IMR-90 (cell line): ENCODE measurements around the gene CALR. TPM values are rescaled to one million over a fixed set of nuclear protein-coding genes. Genes with fewer than 3 reads are reported as not detected.

Experiments used
- ATAC-seq: fragments of 200-7000 bp; cut with Tn5 transposase; 2 replicates; pipeline ENCODE4 v1.9.1; 2020; ENCODE audit warnings: low read depth, mild to moderate bottlenecking, moderate library complexity
- BruUV-seq: library from RNA; stranded (reverse); fragments of 400-500 nt; replicated peaks from 2 replicates; lab custom pipeline; 2021; lab: Mats Ljungman, UMichigan
- CTCF ChIA-PET: fragments of 300-600 bp; formaldehyde crosslinking; extraction: SDS; loops from one replicate; lab custom pipeline; 2021; ENCODE audit warnings: antibody characterized with exemption; lab: Yijun Ruan, JAX
- POLR2A ChIA-PET: fragments of 300-600 bp; sonication (Branson Sonifier 250); formaldehyde crosslinking; loops from one replicate; lab custom pipeline; 2022; ENCODE audit warnings: antibody characterized with exemption; ENCODE audit not compliant: unreplicated experiment; lab: Charles Lee
- DNase-seq: peaks from one replicate; pipeline ENCODE4 v3.0.0; 2013
- H2AFZ ChIP-seq: replicated peaks from 2 replicates; pipeline ENCODE3; 2013; ENCODE audit warnings: low read length, mild to moderate bottlenecking; ENCODE audit not compliant: poor library complexity
- H2AK5ac ChIP-seq: 2 replicates; pipeline ENCODE4 v1.6.1; 2013; ENCODE audit warnings: low read depth, low read length, inconsistent platforms
- H2AK9ac ChIP-seq: replicated peaks from 2 replicates; pipeline ENCODE3; 2013; ENCODE audit warnings: mild to moderate bottlenecking, low read depth, low read length, moderate library complexity; ENCODE audit not compliant: poor library complexity
- H2BK120ac ChIP-seq: 2 replicates; pipeline ENCODE4 v1.6.1; 2013; ENCODE audit warnings: low read depth, low read length, inconsistent platforms
- H2BK15ac ChIP-seq: 3 replicates; pipeline ENCODE4 v1.6.1; 2013; ENCODE audit warnings: low read depth, low read length, inconsistent platforms
- H2BK20ac ChIP-seq: 2 replicates; pipeline ENCODE4 v1.6.1; 2013; ENCODE audit warnings: low read depth, mild to moderate bottlenecking, inconsistent platforms, low read length, moderate library complexity
- H2BK5ac ChIP-seq: 2 replicates; pipeline ENCODE4 v1.6.1; 2013; ENCODE audit warnings: mild to moderate bottlenecking, low read depth, low read length, inconsistent platforms; ENCODE audit not compliant: poor library complexity, severe bottlenecking
- H3K14ac ChIP-seq: replicated peaks from 2 replicates; pipeline ENCODE4 v1.6.1; 2013; ENCODE audit warnings: low read depth, low read length, inconsistent platforms
- H3K18ac ChIP-seq: 2 replicates; pipeline ENCODE4 v1.6.1; 2013; ENCODE audit warnings: low read depth, low read length, control low read depth
- H3K23ac ChIP-seq: 2 replicates; pipeline ENCODE4 v1.6.1; 2013; ENCODE audit warnings: low read depth, low read length, inconsistent platforms
- H3K27ac ChIP-seq: 2 replicates; pipeline ENCODE4 v1.5.1; 2013; ENCODE audit warnings: mild to moderate bottlenecking, control low read depth, low read length; ENCODE audit not compliant: insufficient read depth
- H3K27me3 ChIP-seq: 2 replicates; pipeline ENCODE4 v1.6.1; 2013; ENCODE audit warnings: low read length; ENCODE audit not compliant: control insufficient read depth, insufficient read depth
- H3K36me3 ChIP-seq: 2 replicates; pipeline ENCODE4 v1.6.1; 2013; ENCODE audit warnings: low read length, mixed read lengths; ENCODE audit not compliant: control insufficient read depth, insufficient read depth
- H3K4ac ChIP-seq: 2 replicates; pipeline ENCODE4 v1.6.1; 2013; ENCODE audit warnings: low read depth, low read length, inconsistent platforms
- H3K4me1 ChIP-seq: 2 replicates; pipeline ENCODE4 v1.6.1; 2013; ENCODE audit warnings: low read length, mixed read lengths; ENCODE audit not compliant: control insufficient read depth, insufficient read depth
- H3K4me2 ChIP-seq: 2 replicates; pipeline ENCODE4 v1.6.1; 2013; ENCODE audit warnings: low read depth, mild to moderate bottlenecking, control low read depth, low read length, moderate library complexity
- H3K4me3 ChIP-seq: 2 replicates; pipeline ENCODE4 v1.5.1; 2013; ENCODE audit warnings: low read depth, mild to moderate bottlenecking, control low read depth, low read length, moderate library complexity; ENCODE audit not compliant: insufficient read depth
- H3K56ac ChIP-seq: 2 replicates; pipeline ENCODE4 v1.6.1; 2013; ENCODE audit warnings: low read length, inconsistent platforms; ENCODE audit not compliant: insufficient read depth; ENCODE audit errors: extremely low read depth
- H3K79me1 ChIP-seq, 2 experiments: 2 replicates each; pipeline ENCODE4 v1.6.1; 2013; ENCODE audit warnings: low read length in 2 of 2, inconsistent platforms in 1 of 2, low read depth in 1 of 2
- H3K9ac ChIP-seq: 2 replicates; pipeline ENCODE4 v1.6.1; 2013; ENCODE audit warnings: low read depth, low read length, control low read depth
- H3K9me1 ChIP-seq: 2 replicates; pipeline ENCODE4 v1.6.1; 2013; ENCODE audit warnings: low read length, inconsistent platforms; ENCODE audit not compliant: insufficient read depth
- H3K9me3 ChIP-seq: 2 replicates; pipeline ENCODE4 v1.6.1; 2013; ENCODE audit warnings: low read length; ENCODE audit not compliant: control insufficient read depth, insufficient read depth
- H4K20me1 ChIP-seq: 2 replicates; pipeline ENCODE4 v1.6.1; 2013; ENCODE audit warnings: low read length, inconsistent platforms; ENCODE audit not compliant: insufficient read depth
- H4K5ac ChIP-seq: 2 replicates; pipeline ENCODE4 v1.6.1; 2013; ENCODE audit warnings: mild to moderate bottlenecking, low read depth, low read length, control low read depth
- H4K8ac ChIP-seq, 2 experiments: 2 replicates each; pipeline ENCODE4 v1.6.1; 2013; ENCODE audit warnings: low read depth in 2 of 2, low read length in 2 of 2, control low read depth in 1 of 2, inconsistent platforms in 1 of 2
- H4K91ac ChIP-seq: 2 replicates; pipeline ENCODE4 v1.6.1; 2013; ENCODE audit warnings: low read depth, low read length, inconsistent platforms; ENCODE audit not compliant: insufficient read depth
- BHLHE40 ChIP-seq: fragments of 150-350 bp; IDR thresholded peaks from 2 replicates; pipeline ENCODE4 v1.6.1; 2016; ENCODE audit warnings: mild to moderate bottlenecking, low read depth, low read length
- CEBPB ChIP-seq: IDR thresholded peaks from 2 replicates; pipeline ENCODE4 v1.6.1; 2012; ENCODE audit warnings: low read depth, low read length, improper control_type of control experiment
- CHD1 ChIP-seq: IDR thresholded peaks from 2 replicates; pipeline ENCODE4 v1.6.1; 2012; ENCODE audit warnings: low read depth, low read length, improper control_type of control experiment
- CTCF ChIP-seq: conservative IDR thresholded peaks from 2 replicates; pipeline ENCODE4 v1.5.1; 2012; ENCODE audit warnings: mild to moderate bottlenecking, low read depth, low read length, improper control_type of control experiment
- ELK1 ChIP-seq: fragments of 150-350 bp; IDR thresholded peaks from 2 replicates; pipeline ENCODE4 v1.6.1; 2016; ENCODE audit warnings: low read depth, mild to moderate bottlenecking, low read length, moderate library complexity, borderline replicate concordance
- FOS ChIP-seq: fragments of 150-350 bp; IDR thresholded peaks from 2 replicates; pipeline ENCODE4 v1.6.1; 2016; ENCODE audit warnings: low read depth, low read length
- MAFK ChIP-seq: IDR thresholded peaks from 2 replicates; pipeline ENCODE4 v1.6.1; 2012; ENCODE audit warnings: low read depth, low read length, improper control_type of control experiment
- MAZ ChIP-seq: IDR thresholded peaks from 2 replicates; pipeline ENCODE4 v1.6.1; 2012; ENCODE audit warnings: low read depth, mild to moderate bottlenecking, low read length, improper control_type of control experiment, moderate library complexity, borderline replicate concordance
- MXI1 ChIP-seq: IDR thresholded peaks from 2 replicates; pipeline ENCODE4 v1.6.1; 2012; ENCODE audit warnings: low read depth, mild to moderate bottlenecking, low read length, moderate library complexity, borderline replicate concordance
- NFE2L2 ChIP-seq: fragments of 150-350 bp; IDR thresholded peaks from 2 replicates; pipeline ENCODE4 v1.6.1; 2016; ENCODE audit warnings: low read depth, mild to moderate bottlenecking, low read length
- POLR2A ChIP-seq: IDR thresholded peaks from 2 replicates; pipeline ENCODE4 v1.6.1; 2012; ENCODE audit warnings: mild to moderate bottlenecking, low read depth, low read length
- RAD21 ChIP-seq: IDR thresholded peaks from 2 replicates; pipeline ENCODE4 v1.6.1; 2012; ENCODE audit warnings: low read length, improper control_type of control experiment
- RCOR1 ChIP-seq: IDR thresholded peaks from 2 replicates; pipeline ENCODE4 v1.6.1; 2012; ENCODE audit warnings: mild to moderate bottlenecking, low read length, improper control_type of control experiment; ENCODE audit not compliant: insufficient replicate concordance
- RFX5 ChIP-seq: IDR thresholded peaks from 2 replicates; pipeline ENCODE4 v1.8.0; 2012; ENCODE audit warnings: low read depth, mild to moderate bottlenecking, low read length, moderate library complexity
- SMC3 ChIP-seq: fragments of 150-350 bp; IDR thresholded peaks from 2 replicates; pipeline ENCODE4 v1.6.1; 2016; ENCODE audit warnings: low read depth, mild to moderate bottlenecking, antibody characterized with exemption, low read length, moderate library complexity
- USF2 ChIP-seq: fragments of 150-350 bp; IDR thresholded peaks from 2 replicates; pipeline ENCODE4 v1.6.1; 2017; ENCODE audit warnings: mild to moderate bottlenecking, antibody characterized with exemption, low read length, low read depth
- WGBS, 2 experiments: methylation state at CpG; one replicate each; pipeline versions ENCODE4 v1.1.5 to v1.1.7; 2013; ENCODE audit warnings: missing lambda C conversion rate in 2 of 2; ENCODE audit not compliant: insufficient read length in 1 of 2; ENCODE audit errors: extremely low coverage in 2 of 2; 5-methylcytosine and 5-hydroxymethylcytosine counted together
- dilution Hi-C: fragments of 300-500 bp; cut with HindIII; formaldehyde crosslinking; loops from one replicate; pipeline ENCODE4 v1.14.3; 2018; ENCODE audit warnings: low sequenced_read_pairs; ENCODE audit not compliant: unreplicated experiment
- in situ Hi-C: fragments of 300-500 bp; cut with MboI; formaldehyde crosslinking; loops from 3 replicates; pipeline ENCODE4 v1.14.3; 2019; ENCODE audit warnings: low sequenced_read_pairs, inconsistent platforms, mixed read lengths
- intact Hi-C: fragments of 100-400 bp; cut with micrococcal nuclease; formaldehyde crosslinking; loops from 2 replicates; pipeline ENCODE4 v1.10.0; 2022
- polyA plus RNA-seq, 3 experiments: library from polyadenylated mRNA; depleted of rRNA; stranded (reverse); fragments of >200 nt; gene quantifications; 2 replicates each; pipeline ENCODE4 v1.2.3, GENCODE V29; 2012; ENCODE audit warnings: low replicate concordance in 1 of 3
- total RNA-seq: library from RNA; depleted of rRNA; stranded (reverse); fragments of >200 nt; gene quantifications from 2 replicates; pipeline ENCODE4 v1.2.3, GENCODE V29; 2012

Gene CALR
- total and polyA plus RNA-seq, 2 of the 4 experiments (the other 2 are of a cell fraction), result 1,932 to 3,358 TPM

GRCh38 chr19:12982648-12983047 lies 44.2 kb downstream of the CALR start:
- ChIA-PET CTCF (interaction anchor here (4.3 kb wide), 1 partner anchor 79 kb away, joined by 25 read pairs; no protein-coding TSS in a partner anchor), POLR2A (interaction anchor here (0.7 kb wide), 1 partner anchor 182 kb away, joined by 3 read pairs; no protein-coding TSS in a partner anchor)
- H2BK5ac ChIP-seq, result no peak overlapping the region
- H3K79me1 ChIP-seq, result no peaks in the 10 kb centered on the region; a peak in 1 of 4 replicates
- H3K4me3 ChIP-seq, result no peak overlapping the region
- 100% methylated on average over 1 of the region's 6 CpGs; no CpG with 5 or more reads in 1 of the 2 experiments for WGBS, 2 experiments
- H2AK5ac ChIP-seq, result no peak overlapping the region; the same call in 1 of the 2 replicates
- H3K9ac ChIP-seq, result no peak overlapping the region
- no peak overlapping the region for H3K4ac ChIP-seq
- no peak overlapping the region for H3K18ac ChIP-seq
- no peaks in the 10 kb centered on the region for H3K9me3 ChIP-seq
- H2AFZ ChIP-seq, result no peak overlapping the region
- H2AK9ac ChIP-seq, result no peak overlapping the region
- no peak overlapping the region for H3K56ac ChIP-seq
- H3K14ac ChIP-seq, result no peak overlapping the region
- no peak overlapping the region for H4K5ac ChIP-seq
- H4K20me1 ChIP-seq, result no peaks in the 10 kb centered on the region
- TF ChIP-seq RCOR1 (no peak), CEBPB (no peak), USF2 (no peak), RFX5 (no peak), NFE2L2 (no peak), ELK1 (no peak), CTCF (no peak), SMC3 (no peak), RAD21 (no peak), MAZ (no peak), MAFK (no peak), POLR2A (no peak), CHD1 (no peak), MXI1 (no peak), FOS (no peak), BHLHE40 (no peak)
- H3K9me1 ChIP-seq, result 0 out of 2 replicates have a peak, but pooled peaks cover 2% of the 10 kb centered on the region
- H2BK15ac ChIP-seq, result no peak overlapping the region
- dilution Hi-C loops (no loop called here), in situ Hi-C loops (loop anchor here (5.0 to 25.0 kb wide), 2 partner anchors 110 to 755 kb away; a partner anchor contains a TSS), intact Hi-C loops (loop anchor here (1.0 kb wide), 2 partner anchors 79 to 111 kb away; no protein-coding TSS in a partner anchor)
- no peak for ATAC-seq
- no TSS peak for BruUV-seq
- H4K91ac ChIP-seq, result no peak overlapping the region
- H3K27me3 ChIP-seq, result no peaks in the 10 kb centered on the region
- H3K23ac ChIP-seq, result no peak overlapping the region
- no peak for DNase-seq
- no peak overlapping the region for H2BK20ac ChIP-seq
- H3K27ac ChIP-seq, result no peak overlapping the region
- no peaks in the 10 kb centered on the region for H3K36me3 ChIP-seq
- H3K4me2 ChIP-seq, result no peak overlapping the region
- peaks cover 3% of the 10 kb centered on the region; the same call in 1 of the 2 replicates for H3K4me1 ChIP-seq
- H4K8ac ChIP-seq, result no peak overlapping the region
- no peak overlapping the region for H2BK120ac ChIP-seq
